ENCODE results near the gene PEG3. TPM values are rescaled to one million over a fixed set of nuclear protein-coding genes. Genes with fewer than 3 reads are reported as not detected.
"Not testable (repeated sequence)": the region's sequence is repeated elsewhere in the genome, so short reads cannot be mapped to it uniquely, and the experiment has no call there.

Gene PEG3
- 7.1 TPM for total RNA-seq
- long read RNA-seq = 0 reads

- ATAC-seq (ENCODE audit: poor library complexity) = peak; percentile 19
- DNase-seq = peak; percentile 85
- intact Hi-C loops (cut with DNase I) = no loop called here
These were observed at the start of gene PEG3, which contains the start of gene ZIM2 for GRCh38 chr19:56840451-56841192. Gene PEG3 (minus strand): TSS chr19:56840726. CDS start chr19:56824655, 16,071 bp downstream. Gene ZIM2 (minus strand): TSS chr19:56840726. CDS start chr19:56824277, 16,449 bp downstream.

- ATAC-seq (ENCODE audit: poor library complexity) = no peak
- DNase-seq = no peak
- intact Hi-C loops (cut with DNase I) = no loop called here
These were observed 44.9 kb upstream of the PEG3 start for GRCh38 chr19:56885173-56885985.

GRCh38 chr19:56884441-56884840 lies 43.9 kb upstream of the PEG3 start:
- intact Hi-C loops (cut with DNase I) = no loop called here
- ATAC-seq (ENCODE audit: poor library complexity) = no peak
- no peak for DNase-seq

GRCh38 chr19:56880592-56881190 lies 40.2 kb upstream of the PEG3 start:
- DNase-seq (no peak), ATAC-seq (ENCODE audit: poor library complexity) (no peak)
- intact Hi-C loops (cut with DNase I) = no loop called here

- intact Hi-C loops (cut with DNase I) = no loop called here
- DNase-seq (no peak), ATAC-seq (ENCODE audit: poor library complexity) (no peak)
These were observed 36.7 kb upstream of the PEG3 start for GRCh38 chr19:56877069-56877715.

GRCh38 chr19:56875717-56876116 lies 35.2 kb upstream of the PEG3 start:
- no peak for DNase-seq
- ATAC-seq (ENCODE audit: poor library complexity) = no peak
- intact Hi-C loops (cut with DNase I) = no loop called here

- ATAC-seq (ENCODE audit: poor library complexity) = no peak
- no peak for DNase-seq
- intact Hi-C loops (cut with DNase I) = no loop called here
These were observed 34.0 kb upstream of the PEG3 start for GRCh38 chr19:56874530-56874929.

- ATAC-seq (ENCODE audit: poor library complexity) (no peak), DNase-seq (no peak)
- intact Hi-C loops (cut with DNase I) = no loop called here
These were observed 33.0 kb upstream of the PEG3 start for GRCh38 chr19:56873493-56873892.

- intact Hi-C loops (cut with DNase I) = no loop called here
- ATAC-seq (ENCODE audit: poor library complexity) (no peak), DNase-seq (no peak)
These were observed 29.4 kb upstream of the PEG3 start for GRCh38 chr19:56869886-56870285.

GRCh38 chr19:56868446-56868845 lies 27.9 kb upstream of the PEG3 start:
- intact Hi-C loops (cut with DNase I) = no loop called here
- no peak for DNase-seq
- ATAC-seq (ENCODE audit: poor library complexity) = no peak

GRCh38 chr19:56866538-56866937 lies 26.0 kb upstream of the PEG3 start:
- DNase-seq = no peak
- ATAC-seq (ENCODE audit: poor library complexity) = no peak
- intact Hi-C loops (cut with DNase I) = no loop called here

- ATAC-seq (ENCODE audit: poor library complexity) = no peak
- DNase-seq = no peak
- intact Hi-C loops (cut with DNase I) = no loop called here
These were observed 24.1 kb upstream of the PEG3 start for GRCh38 chr19:56864443-56865125.

GRCh38 chr19:56862741-56863140 lies 22.2 kb upstream of the PEG3 start:
- intact Hi-C loops (cut with DNase I) = no loop called here
- ATAC-seq (ENCODE audit: poor library complexity) = no peak

GRCh38 chr19:56860409-56860808 lies 19.9 kb upstream of the PEG3 start:
- ATAC-seq (ENCODE audit: poor library complexity); intact Hi-C loops (cut with DNase I); DNase-seq: not testable (repeated sequence)

More at GRCh38 chr19:56862741-56863140, 22.2 kb upstream of the PEG3 start:
- no peak for DNase-seq

- intact Hi-C loops (cut with DNase I) = no loop called here
- no peak for ATAC-seq (ENCODE audit: poor library complexity)
These were observed 17.5 kb upstream of the PEG3 start for GRCh38 chr19:56858026-56858425.

GRCh38 chr19:56856822-56857221 lies 16.3 kb upstream of the PEG3 start:
- DNase-seq (no peak), ATAC-seq (ENCODE audit: poor library complexity) (no peak)
- intact Hi-C loops (cut with DNase I) = no loop called here

More at GRCh38 chr19:56858026-56858425, 17.5 kb upstream of the PEG3 start:
- DNase-seq = no peak

GRCh38 chr19:56852361-56852760 lies 11.8 kb upstream of the PEG3 start:
- DNase-seq; intact Hi-C loops (cut with DNase I); ATAC-seq (ENCODE audit: poor library complexity): not testable (repeated sequence)

- no peak for ATAC-seq (ENCODE audit: poor library complexity)
- DNase-seq = no peak
- intact Hi-C loops (cut with DNase I) = no loop called here
These were observed 7.6 kb upstream of the PEG3 start for GRCh38 chr19:56848166-56848565.
